ENCODE results near the gene GIPC3. TPM values are rescaled to one million over a fixed set of nuclear protein-coding genes. Genes with fewer than 3 reads are reported as not detected.
"Not testable (repeated sequence)": the region's sequence is repeated elsewhere in the genome, so short reads cannot be mapped to it uniquely, and the experiment has no call there.

Gene GIPC3
- total and polyA plus RNA-seq, 4 donors, result 0.20 to 1.9 (median 1.0) TPM

GRCh38 chr19:3623716-3624115, 38.4 kb downstream of the GIPC3 start:
- no peak overlapping the region for H3K27ac ChIP-seq (ENCODE audit: low read depth, low read length)
- 92% methylated on average over 34 of the region's 34 CpGs for WGBS (ENCODE audit: insufficient coverage)
- no peaks in the 10 kb centered on the region for H3K27me3 ChIP-seq (ENCODE audit: control insufficient read depth, insufficient read depth, low read length)
- H3K4me1 ChIP-seq (ENCODE audit: control insufficient read depth, insufficient read depth, low read length), result peaks cover 28% of the 10 kb centered on the region
- no peaks in the 10 kb centered on the region for H3K9me3 ChIP-seq (ENCODE audit: control insufficient read depth, insufficient read depth, low read length)
- DNase-seq (ENCODE audit: low read depth in 4 of 6, low spot score in 6 of 6), result no peak
- H3K36me3 ChIP-seq (ENCODE audit: control insufficient read depth, insufficient read depth, low read length), result peaks cover 57% of the 10 kb centered on the region
- no peak overlapping the region for H3K4me3 ChIP-seq (ENCODE audit: low read depth, low read length)

DNA sequence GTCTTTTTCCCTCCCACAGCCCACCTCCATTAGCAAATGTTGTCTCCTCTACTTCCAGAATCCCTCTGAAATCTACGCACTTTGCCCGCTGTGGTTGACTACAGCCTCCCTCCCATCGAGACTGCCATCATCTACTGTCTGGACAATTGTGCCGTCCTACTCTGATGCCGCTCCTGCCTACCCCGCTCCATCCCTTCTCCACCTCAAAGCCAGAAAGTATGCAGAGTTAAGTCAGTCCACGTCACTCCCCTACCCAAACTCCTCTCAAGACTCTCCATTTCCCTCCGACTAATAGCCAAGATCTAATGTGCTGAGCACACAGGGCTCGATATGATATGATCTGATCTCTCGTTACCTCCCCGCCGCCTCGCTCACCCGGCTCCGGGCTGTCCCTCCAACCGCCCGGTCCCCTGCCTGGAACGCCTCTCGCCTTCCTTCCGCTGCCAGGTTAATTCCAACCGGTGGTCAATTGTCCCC, 40.8 kb downstream of the GIPC3 start:
- Histone ChIP-seq H3K27me3 (ENCODE audit: control insufficient read depth, insufficient read depth, low read length) (no peaks in the 10 kb centered on the region), H3K36me3 (ENCODE audit: control insufficient read depth, insufficient read depth, low read length) (peaks cover 47% of the 10 kb centered on the region), H3K4me1 (ENCODE audit: control insufficient read depth, insufficient read depth, low read length) (peaks cover 28% of the 10 kb centered on the region), H3K4me3 (ENCODE audit: low read depth, low read length) (peak overlapping the region; percentile 74), H3K27ac (ENCODE audit: low read depth, low read length) (peak overlapping the region; percentile 99), H3K9me3 (ENCODE audit: control insufficient read depth, insufficient read depth, low read length) (no peaks in the 10 kb centered on the region)
- WGBS (ENCODE audit: insufficient coverage), result 1% methylated on average over 21 of the region's 21 CpGs
- DNase-seq (ENCODE audit: low read depth in 4 of 6, low spot score in 6 of 6), result no peak

- Histone ChIP-seq H3K9me3 (ENCODE audit: control insufficient read depth, insufficient read depth, low read length) (no peaks in the 10 kb centered on the region), H3K4me1 (ENCODE audit: control insufficient read depth, insufficient read depth, low read length) (peaks cover 28% of the 10 kb centered on the region), H3K27ac (ENCODE audit: low read depth, low read length) (peak within 1 kb of the TSS; percentile 99), H3K27me3 (ENCODE audit: control insufficient read depth, insufficient read depth, low read length) (no peaks in the 10 kb centered on the region), H3K4me3 (ENCODE audit: low read depth, low read length) (peak within 1 kb of the TSS; percentile 74), H3K36me3 (ENCODE audit: control insufficient read depth, insufficient read depth, low read length) (peaks cover 47% of the 10 kb centered on the region)
- peak; percentile 92 to 99 (median 96) for DNase-seq (ENCODE audit: low read depth in 4 of 6, low spot score in 6 of 6)
- 0% methylated on average over 76 of the region's 80 CpGs for WGBS (ENCODE audit: insufficient coverage)
These were observed 41.4 kb downstream of the GIPC3 start, which contains the start of gene CACTIN for GRCh38 chr19:3626473-3627350. Gene CACTIN, minus strand, starts transcription at chr19:3626790. Its CDS starts 28 bp downstream, at chr19:3626762.

DNA sequence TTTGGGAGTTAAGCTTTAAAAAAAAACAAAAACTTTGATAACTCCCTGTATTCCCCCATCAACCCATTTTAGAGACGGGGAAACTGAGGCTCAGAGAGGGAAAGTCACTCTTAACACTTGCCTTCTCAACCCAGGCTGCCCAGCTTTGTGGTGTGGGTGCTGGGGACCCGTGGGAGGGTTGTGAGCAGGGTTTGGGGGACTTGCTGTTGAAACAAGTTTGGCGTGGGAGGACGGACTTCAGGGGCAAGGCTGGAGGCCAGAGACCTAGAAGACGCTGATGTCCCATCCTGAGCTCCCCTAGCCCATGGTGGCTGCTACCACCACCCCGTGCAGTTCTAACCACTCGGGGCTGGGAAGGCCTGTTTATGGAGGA, 42.1 kb downstream of the GIPC3 start:
- Histone ChIP-seq H3K27ac (ENCODE audit: low read depth, low read length) (no peak overlapping the region), H3K36me3 (ENCODE audit: control insufficient read depth, insufficient read depth, low read length) (peaks cover 47% of the 10 kb centered on the region), H3K9me3 (ENCODE audit: control insufficient read depth, insufficient read depth, low read length) (no peaks in the 10 kb centered on the region), H3K4me1 (ENCODE audit: control insufficient read depth, insufficient read depth, low read length) (peaks cover 28% of the 10 kb centered on the region), H3K27me3 (ENCODE audit: control insufficient read depth, insufficient read depth, low read length) (no peaks in the 10 kb centered on the region), H3K4me3 (ENCODE audit: low read depth, low read length) (peak overlapping the region; percentile 74)
- WGBS (ENCODE audit: insufficient coverage), result 81% methylated on average over 3 of the region's 7 CpGs
- no peak for DNase-seq (ENCODE audit: low read depth in 4 of 6, low spot score in 6 of 6)

GRCh38 chr19:3628766-3629165, 43.5 kb downstream of the GIPC3 start:
- H3K27me3 ChIP-seq (ENCODE audit: control insufficient read depth, insufficient read depth, low read length); H3K27ac ChIP-seq (ENCODE audit: low read depth, low read length); H3K4me3 ChIP-seq (ENCODE audit: low read depth, low read length); DNase-seq (ENCODE audit: low read depth in 4 of 6, low spot score in 6 of 6); H3K9me3 ChIP-seq (ENCODE audit: control insufficient read depth, insufficient read depth, low read length): not testable (repeated sequence)
- Histone ChIP-seq H3K4me1 (ENCODE audit: control insufficient read depth, insufficient read depth, low read length) (peaks cover 28% of the 10 kb centered on the region), H3K36me3 (ENCODE audit: control insufficient read depth, insufficient read depth, low read length) (peaks cover 47% of the 10 kb centered on the region)
- 79% methylated on average over 7 of the region's 9 CpGs for WGBS (ENCODE audit: insufficient coverage)

- no peak for DNase-seq (ENCODE audit: low read depth in 4 of 6, low spot score in 6 of 6)
- Histone ChIP-seq H3K9me3 (ENCODE audit: control insufficient read depth, insufficient read depth, low read length) (no peaks in the 10 kb centered on the region), H3K27ac (ENCODE audit: low read depth, low read length) (no peak overlapping the region), H3K4me3 (ENCODE audit: low read depth, low read length) (no peak overlapping the region), H3K27me3 (ENCODE audit: control insufficient read depth, insufficient read depth, low read length) (no peaks in the 10 kb centered on the region), H3K36me3 (ENCODE audit: control insufficient read depth, insufficient read depth, low read length) (peaks cover 60% of the 10 kb centered on the region), H3K4me1 (ENCODE audit: control insufficient read depth, insufficient read depth, low read length) (peaks cover 8% of the 10 kb centered on the region)
- WGBS (ENCODE audit: insufficient coverage), result 90% methylated on average over 36 of the region's 43 CpGs
These were observed 46.0 kb downstream of the GIPC3 start for GRCh38 chr19:3631053-3631861.

- no peak for DNase-seq (ENCODE audit: low read depth in 4 of 6, low spot score in 6 of 6)
- 86% methylated on average over 13 of the region's 16 CpGs for WGBS (ENCODE audit: insufficient coverage)
- Histone ChIP-seq H3K4me1 (ENCODE audit: control insufficient read depth, insufficient read depth, low read length) (peaks cover 4% of the 10 kb centered on the region), H3K4me3 (ENCODE audit: low read depth, low read length) (no peak overlapping the region), H3K36me3 (ENCODE audit: control insufficient read depth, insufficient read depth, low read length) (peaks cover 68% of the 10 kb centered on the region), H3K27me3 (ENCODE audit: control insufficient read depth, insufficient read depth, low read length) (no peaks in the 10 kb centered on the region), H3K27ac (ENCODE audit: low read depth, low read length) (no peak overlapping the region), H3K9me3 (ENCODE audit: control insufficient read depth, insufficient read depth, low read length) (no peaks in the 10 kb centered on the region)
These were observed 46.8 kb downstream of the GIPC3 start for GRCh38 chr19:3632098-3632497.

GRCh38 chr19:3632739-3633558, 47.7 kb downstream of the GIPC3 start:
- H3K9me3 ChIP-seq (ENCODE audit: control insufficient read depth, insufficient read depth, low read length), result no peaks in the 10 kb centered on the region

GRCh38 chr19:3633559-3633988, 48.3 kb downstream of the GIPC3 start:
- Histone ChIP-seq H3K27me3 (ENCODE audit: control insufficient read depth, insufficient read depth, low read length) (no peaks in the 10 kb centered on the region), H3K36me3 (ENCODE audit: control insufficient read depth, insufficient read depth, low read length) (peaks cover 83% of the 10 kb centered on the region), H3K4me3 (ENCODE audit: low read depth, low read length) (no peak overlapping the region), H3K27ac (ENCODE audit: low read depth, low read length) (no peak overlapping the region), H3K9me3 (ENCODE audit: control insufficient read depth, insufficient read depth, low read length) (no peaks in the 10 kb centered on the region), H3K4me1 (ENCODE audit: control insufficient read depth, insufficient read depth, low read length) (no peaks in the 10 kb centered on the region)
- DNase-seq (ENCODE audit: low read depth in 4 of 6, low spot score in 6 of 6), result no peak
- WGBS (ENCODE audit: insufficient coverage), result 90% methylated on average over 20 of the region's 22 CpGs

More at GRCh38 chr19:3632739-3633558, 47.7 kb downstream of the GIPC3 start:
- WGBS (ENCODE audit: insufficient coverage), result 88% methylated on average over 49 of the region's 50 CpGs
- Histone ChIP-seq H3K4me1 (ENCODE audit: control insufficient read depth, insufficient read depth, low read length) (no peaks in the 10 kb centered on the region), H3K27ac (ENCODE audit: low read depth, low read length) (no peak overlapping the region), H3K36me3 (ENCODE audit: control insufficient read depth, insufficient read depth, low read length) (peaks cover 76% of the 10 kb centered on the region), H3K27me3 (ENCODE audit: control insufficient read depth, insufficient read depth, low read length) (no peaks in the 10 kb centered on the region), H3K4me3 (ENCODE audit: low read depth, low read length) (no peak overlapping the region)
- DNase-seq (ENCODE audit: low read depth in 4 of 6, low spot score in 6 of 6), result no peak
